GM18858 (cell line): ENCODE measurements around the gene RIMBP2.
"Not testable (repeated sequence)": the region's sequence is repeated elsewhere in the genome, so short reads cannot be mapped to it uniquely, and the experiment has no call there.

Source experiments
- ATAC-seq: cut with Tn5 transposase; IDR thresholded peaks from one replicate; pipeline ENCODE4 v1.9.1; 2021; ENCODE audit not compliant: unreplicated experiment

RIMBP2 gene

DNA sequence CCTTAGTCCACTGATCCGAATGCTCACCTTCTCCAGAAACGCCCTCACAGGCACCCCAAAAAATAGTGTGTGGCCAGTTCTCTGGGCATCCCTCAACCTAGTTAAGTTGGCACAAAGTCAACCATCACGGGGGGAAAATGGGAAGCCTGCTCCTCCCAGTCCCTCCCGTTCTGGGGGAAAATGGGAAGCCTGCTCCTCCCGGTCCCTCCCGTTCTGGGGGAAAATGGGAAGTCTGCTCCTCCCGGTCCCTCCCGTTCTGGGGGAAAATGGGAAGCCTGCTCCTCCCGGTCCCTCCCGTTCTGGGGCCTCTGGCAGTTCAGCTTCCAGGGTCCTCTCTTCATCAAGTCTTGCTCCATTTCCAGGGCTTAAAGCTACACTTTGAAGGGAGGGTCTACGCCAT, 106.1 kb downstream of the RIMBP2 start:
- no peak for ATAC-seq

DNA sequence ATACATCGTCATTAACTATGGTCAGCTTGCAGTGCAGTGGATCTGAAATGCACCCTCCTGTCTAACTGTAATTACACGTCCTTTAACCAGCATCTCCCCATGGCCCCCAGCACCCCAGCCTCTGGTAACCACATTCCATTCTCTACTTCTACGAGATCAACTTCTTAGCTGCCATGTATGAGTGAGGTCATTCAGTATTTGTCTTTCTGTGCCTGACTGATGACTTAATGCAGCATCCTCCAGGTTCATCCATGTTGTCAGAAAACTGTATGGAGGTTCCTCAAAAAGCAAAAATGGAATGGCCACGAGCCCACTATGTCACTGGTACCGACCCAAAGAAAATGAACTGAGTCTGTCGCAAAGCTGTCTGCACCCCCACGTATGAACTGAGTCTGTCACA, 107.3 kb downstream of the RIMBP2 start:
- no peak for ATAC-seq

DNA sequence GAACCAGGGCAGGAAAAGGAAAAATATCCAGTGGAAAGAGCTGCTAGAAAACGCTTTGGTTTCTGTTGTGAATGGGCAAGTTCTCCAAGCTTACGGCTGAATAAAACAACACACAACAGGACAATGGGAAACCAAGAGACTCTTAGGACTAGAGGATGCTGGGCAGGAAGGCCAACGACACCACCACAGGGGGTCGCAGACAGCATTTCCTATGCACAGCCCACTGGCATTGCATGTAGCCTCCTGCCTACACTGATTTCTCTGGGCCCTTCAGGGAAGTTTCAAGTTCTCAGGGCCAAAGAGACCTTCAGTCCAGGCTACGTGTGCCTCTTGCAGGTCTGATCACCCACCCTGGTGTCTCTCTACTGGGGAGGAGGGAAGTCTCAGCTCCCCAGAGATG, 108.0 kb downstream of the RIMBP2 start:
- no peak for ATAC-seq

DNA sequence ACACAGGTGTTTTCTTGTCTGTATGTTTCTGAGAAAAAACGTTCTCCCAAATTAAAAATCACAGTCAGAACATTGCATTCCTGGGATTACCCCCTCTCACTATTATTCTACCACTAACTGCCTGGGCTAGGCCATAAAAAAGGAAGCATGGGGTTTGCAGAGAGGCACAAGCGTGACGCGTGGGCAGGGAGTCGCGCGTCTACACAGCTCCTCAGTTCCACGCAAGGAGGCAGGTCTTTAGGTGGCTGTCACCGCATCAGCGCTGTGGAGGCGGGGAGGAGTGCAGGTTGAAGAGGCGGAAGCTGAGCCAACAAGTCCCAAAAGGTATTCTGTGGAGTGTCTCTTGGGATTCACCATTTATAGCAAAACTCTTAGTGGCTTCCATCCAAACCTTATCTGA, 109.9 kb downstream of the RIMBP2 start:
- no peak for ATAC-seq

DNA sequence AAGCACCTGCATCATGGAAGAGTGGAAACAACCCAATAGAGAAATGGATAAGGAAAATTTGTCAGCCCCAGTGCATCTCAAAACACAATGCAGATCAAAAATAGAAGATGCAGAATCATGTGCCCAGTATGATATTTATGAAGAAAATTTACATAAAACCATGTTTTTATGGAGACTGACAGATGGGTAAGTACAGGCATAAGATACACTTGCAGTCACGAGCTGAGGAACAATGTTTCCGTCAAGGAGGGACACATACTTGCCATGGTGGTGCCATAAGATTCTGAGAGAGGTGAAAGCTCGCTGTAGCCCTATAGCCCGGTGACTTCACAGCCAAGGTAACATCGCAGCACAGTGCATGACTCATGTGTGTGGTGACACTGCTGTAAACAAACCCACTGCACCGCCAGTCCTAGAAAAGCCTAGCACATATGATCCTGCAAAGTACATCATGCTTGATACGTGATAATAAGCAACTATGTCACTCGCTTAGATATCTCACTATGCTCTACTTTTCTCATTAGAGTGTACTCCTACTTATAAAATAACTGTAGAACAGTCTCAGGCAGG, 112.6 kb downstream of the RIMBP2 start:
- ATAC-seq = no peak

DNA sequence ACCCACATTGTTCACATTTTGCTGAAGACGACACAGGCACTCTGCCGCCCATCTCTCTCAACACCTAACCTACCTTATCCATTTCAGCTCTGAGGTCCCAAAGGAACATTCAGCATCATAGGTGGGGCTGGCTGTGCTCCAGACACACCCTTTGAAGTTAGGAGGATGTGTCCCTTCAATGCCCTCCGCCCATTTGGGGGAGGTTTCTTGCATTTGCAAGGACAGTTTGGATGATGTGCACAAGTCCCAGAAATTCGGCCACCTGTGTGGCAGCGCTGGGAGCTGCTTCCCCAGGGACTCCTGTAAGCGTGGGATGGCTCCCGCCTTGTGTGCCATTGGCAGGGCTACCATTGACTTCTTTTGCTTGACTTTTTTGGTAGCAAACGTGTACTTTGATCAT, 113.8 kb downstream of the RIMBP2 start:
- ATAC-seq = no peak

DNA sequence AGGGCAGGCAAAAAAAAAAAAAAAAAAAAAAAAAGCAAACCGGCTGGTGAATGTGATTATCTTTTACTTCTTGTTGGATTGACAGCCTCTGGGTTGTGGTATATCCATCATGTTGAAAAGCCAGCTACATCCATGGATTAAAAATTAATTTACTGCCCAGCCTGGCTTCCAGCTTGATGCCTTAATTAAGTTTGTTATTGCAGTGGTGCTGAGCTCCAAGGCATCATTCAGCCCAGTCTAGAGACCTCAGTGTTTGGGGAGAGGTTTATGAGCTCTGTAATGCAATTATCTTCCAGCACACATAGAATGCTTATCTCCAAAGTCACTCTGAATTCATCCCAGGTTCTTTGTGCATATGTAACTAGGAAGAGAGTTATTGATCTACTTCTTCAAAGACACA, 114.8 kb downstream of the RIMBP2 start:
- ATAC-seq = no peak

DNA sequence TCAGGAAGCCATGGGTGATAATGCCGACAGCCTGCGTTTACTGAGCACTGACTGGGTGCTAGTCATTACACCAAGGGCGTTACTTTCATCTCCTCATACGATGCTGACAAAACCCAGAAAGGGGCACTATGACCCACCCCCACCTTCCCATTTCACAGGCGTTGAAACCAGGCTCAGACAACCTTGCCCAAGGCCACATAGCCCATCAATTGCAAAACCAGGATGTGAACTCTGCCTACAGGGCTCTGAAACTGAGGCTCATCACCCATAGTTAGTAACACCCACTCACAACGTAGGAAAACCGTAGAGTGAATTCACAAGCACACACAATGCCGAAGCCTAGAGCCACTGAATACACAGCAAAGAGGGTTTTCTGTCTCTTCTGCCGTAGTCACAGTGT, 119.9 kb downstream of the RIMBP2 start:
- ATAC-seq = no peak

DNA sequence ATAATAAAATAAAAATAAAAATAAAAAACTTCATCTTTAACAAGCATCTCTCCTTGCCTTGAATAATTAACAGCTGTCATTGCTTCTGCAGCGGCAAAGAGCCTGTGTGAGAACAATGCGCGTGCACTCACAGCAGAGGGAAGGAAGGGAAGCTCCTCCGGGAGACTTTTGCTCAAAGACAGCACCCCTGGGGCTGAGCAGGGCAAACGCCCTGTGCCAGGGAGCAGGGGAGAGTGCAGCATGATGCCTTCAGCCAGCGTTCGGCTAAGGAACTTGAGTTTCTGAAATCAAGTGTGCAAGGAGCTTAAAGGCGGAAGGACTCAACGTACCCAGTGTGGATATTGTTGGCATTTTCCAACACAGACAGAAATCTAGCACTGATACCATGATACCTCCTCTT, 120.5 kb downstream of the RIMBP2 start:
- no peak for ATAC-seq

DNA sequence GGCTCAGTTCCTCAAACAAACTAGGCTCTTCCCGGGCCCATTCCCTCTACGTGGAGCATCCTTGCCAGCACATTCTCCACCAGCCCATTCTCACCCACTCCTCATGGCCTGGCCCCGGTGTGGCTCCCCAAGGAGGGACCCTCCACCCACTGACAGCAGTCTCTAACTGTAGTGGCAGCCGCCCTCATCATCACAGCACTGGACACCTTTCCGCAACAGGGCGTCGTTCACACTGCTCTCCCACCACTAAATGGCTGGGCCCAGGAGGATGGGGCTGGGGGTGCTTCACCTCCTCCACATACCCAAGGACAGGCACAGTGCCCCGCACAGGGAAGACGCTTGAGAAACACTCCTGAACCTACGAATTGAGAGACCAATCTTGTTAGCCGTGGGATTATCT, 123.0 kb downstream of the RIMBP2 start:
- no peak for ATAC-seq

DNA sequence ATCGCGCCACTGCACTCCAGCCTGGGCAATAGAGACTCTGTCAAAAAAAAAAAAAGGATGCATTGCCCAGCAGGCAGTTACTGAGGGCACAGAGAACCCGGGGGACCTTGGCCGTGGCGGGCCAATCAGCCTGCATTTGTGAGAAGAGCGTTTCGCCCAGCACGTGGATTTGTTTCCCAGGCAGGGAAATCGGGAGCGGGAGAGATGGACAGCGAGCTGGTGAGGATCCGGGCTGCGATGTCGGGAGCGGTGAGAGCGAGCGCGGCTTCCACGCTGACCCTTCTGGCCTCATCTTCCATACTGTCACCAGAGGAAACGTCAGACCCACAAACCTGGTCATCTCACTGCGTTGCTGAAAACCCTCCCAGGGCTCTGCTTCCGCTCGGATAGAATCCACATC, 123.5 kb downstream of the RIMBP2 start:
- no peak for ATAC-seq

DNA sequence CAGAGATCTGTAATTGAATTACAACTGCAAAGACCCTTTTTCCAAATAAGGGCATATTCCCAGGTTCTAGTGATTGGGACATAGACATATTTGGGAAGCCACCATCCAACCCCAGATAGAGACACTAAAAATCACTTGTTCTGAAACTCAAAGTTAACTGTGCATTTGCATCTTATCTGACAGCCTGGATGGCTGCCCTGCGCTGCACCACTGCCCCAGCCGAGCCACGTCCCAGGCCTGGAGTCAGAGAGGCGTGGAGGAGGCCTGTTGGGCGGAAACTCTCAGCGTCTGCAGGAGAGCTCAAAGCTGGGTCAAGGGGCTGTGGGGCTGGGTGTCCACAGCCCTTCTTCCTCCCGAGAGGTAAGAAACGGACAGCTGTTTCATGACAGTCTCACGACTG, 124.4 kb downstream of the RIMBP2 start:
- no peak for ATAC-seq

DNA sequence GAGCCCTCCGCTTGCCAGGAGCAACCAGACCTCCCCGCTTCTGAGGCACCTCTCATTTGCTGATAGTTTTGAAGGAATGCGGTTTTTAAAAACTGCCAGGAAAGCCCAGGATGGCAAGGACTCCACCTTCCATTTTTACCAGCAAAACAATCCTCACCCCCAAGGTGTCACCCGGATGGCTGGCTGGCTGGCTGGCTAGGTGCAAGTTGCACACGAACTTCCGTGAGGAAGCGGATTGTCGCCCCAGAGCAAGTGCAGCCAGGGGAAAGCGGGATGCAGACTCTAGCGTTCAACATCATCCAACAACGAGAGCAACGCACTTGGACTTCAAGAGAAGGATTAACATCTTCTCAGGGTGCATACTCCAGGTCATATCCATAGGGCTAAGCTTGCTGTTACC, 125.4 kb downstream of the RIMBP2 start:
- ATAC-seq = no peak

DNA sequence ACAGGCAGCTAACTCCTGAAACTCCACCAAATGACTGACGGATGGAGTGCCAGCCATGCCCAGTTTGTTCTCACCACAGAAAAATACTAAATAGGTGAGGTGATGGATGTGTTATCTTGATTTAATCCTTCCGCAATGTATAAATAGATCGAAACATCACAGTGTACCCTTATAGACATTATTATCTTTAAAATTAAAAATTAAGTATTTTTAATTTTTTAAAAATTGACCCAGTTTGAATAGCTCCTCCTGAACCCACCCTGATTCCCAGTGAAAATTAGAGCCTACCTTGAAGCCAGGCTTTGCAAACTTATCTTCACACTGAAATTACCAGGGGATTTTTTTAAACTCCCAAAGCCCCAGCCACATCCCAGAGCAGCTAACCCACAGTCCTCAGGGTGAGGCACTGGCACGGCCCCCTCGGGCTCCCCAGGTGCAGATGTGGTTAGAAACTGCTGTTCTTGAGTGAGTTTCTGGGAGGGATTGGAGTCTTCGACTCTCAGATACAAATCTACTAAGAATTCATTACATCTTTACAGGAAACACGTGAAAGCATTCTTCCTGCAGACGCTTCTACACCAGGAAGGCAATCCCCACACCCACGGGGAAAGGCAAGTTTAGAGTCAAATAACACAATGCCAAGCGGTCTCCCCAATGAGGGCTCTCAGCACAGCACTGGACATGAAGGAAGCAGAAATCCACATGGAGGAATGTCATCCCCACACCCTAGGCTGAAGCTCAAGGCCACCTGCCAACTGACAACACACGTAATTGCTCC, 126.4 kb downstream of the RIMBP2 start:
- ATAC-seq = no peak

DNA sequence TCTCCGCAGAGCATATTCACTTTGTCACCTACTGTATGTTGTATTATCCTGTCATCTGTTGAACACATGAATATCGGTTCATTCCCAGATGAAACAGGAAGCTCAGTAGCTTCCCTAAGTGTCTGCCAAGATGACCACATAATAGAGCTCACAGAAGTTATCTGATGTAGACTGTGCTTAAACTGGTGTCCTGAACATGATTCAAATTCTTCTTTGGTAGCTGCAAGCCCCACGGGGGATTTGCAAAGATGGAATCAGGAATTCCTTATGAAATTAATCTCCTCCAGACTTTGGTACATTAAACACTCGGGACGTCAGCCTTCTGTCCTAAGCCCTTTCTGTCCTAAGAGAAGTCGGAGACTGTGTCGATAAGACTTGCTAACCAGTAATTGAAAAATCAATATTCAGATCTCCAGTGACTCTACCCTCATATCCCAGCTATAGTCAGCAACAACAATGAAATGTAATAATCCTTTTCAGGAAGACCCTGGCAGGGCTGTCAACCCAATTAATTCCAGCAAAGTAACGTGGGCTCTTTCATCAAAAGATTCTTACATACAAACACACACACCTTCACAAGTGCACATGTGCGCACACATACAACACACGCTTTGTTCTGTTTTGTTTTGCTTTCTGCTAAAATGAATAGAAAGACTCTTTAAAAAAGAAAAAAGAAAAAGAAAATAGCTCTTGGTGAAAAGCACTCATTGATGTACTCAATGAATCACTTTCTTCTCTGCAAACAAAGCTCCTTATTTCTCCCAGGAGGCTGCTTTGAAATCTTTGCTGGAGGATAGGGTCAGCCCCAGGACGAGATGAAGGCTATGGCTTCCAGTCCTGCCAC, 127.2 kb downstream of the RIMBP2 start:
- no peak for ATAC-seq

DNA sequence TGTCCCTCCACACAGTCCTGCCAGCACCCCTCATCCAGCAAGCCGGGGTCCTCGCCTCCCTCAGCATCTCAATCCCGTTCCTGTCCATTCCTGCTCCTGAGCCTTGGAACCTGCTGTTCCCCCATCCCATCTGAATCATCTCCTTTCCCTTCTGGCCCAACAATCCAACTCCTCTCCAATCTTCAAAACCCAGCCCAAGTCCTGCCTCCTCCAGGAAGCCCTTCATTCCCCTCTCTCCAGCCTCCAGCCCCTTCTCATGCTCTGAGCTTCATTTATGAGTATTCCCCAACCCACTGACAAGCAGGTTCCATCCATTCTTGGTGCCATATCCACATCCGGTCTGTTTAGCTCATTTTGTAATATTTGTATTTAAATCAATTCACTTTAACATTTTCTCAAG, 128.1 kb downstream of the RIMBP2 start:
- no peak for ATAC-seq

DNA sequence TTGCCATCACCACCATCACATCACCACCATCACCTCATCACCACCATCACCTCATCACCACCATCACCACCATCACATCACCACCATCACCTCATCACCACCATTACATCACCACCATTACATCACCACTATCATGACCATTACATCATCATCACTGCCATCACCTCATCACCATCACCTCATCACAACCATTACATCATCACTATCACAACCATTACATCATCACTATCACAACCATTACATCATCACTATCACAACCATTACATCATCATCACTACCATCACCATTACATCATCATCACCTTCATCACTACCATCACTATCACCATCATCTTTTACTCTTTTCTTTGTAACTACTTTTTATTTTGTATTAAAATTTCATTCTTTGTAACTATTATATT, 131.6 kb downstream of the RIMBP2 start:
- not testable (repeated sequence) for ATAC-seq

DNA sequence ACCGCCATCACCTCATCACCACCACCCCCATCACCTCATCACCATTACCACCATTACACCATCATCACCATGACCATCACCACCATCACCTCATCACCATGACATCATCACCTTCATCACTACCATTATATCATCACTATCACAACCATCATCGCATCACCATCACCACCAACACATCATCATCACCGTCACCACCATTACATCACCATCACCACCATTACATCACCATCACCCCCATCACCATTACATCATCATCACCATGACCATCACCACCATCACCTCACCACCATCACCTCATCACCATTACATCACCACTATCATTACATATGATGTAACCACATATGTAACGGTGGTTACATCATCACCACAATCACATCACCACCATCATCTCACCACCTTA, 132.3 kb downstream of the RIMBP2 start:
- ATAC-seq = no peak

DNA sequence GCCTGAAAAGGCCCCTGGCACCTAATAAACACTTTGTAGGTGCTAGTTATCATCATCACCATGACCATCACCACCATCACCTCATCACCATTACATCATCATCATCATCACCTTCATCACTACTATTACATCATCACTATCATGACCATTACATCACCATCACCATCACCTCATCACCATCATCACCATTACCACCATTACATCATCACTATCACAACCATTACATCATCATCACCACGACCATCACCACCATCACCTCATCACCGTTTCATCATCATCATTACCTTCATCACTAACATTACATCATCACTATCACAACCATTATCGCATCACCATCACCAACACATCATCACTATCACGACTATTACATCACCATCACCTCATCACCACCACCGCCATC, 132.8 kb downstream of the RIMBP2 start:
- no peak for ATAC-seq

DNA sequence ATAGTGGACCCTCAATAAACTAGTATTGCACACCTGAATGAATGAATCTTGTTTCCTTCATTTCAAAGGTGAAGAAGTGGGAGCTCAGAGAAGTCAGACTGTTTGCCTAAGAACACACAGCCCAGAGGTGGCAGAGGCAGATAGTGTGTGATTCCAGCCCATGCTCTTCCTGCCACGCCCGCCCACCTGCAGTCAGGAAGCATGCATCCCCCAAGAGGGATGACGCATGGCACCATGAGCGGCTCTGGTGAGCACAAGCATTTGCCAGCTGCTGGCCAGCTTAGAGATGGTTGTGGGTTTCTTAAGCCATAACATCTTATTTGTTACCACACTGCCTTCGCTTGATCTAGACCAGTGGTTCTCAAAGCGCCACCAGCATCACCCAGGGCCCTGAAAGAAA, 133.8 kb downstream of the RIMBP2 start:
- ATAC-seq = no peak

DNA sequence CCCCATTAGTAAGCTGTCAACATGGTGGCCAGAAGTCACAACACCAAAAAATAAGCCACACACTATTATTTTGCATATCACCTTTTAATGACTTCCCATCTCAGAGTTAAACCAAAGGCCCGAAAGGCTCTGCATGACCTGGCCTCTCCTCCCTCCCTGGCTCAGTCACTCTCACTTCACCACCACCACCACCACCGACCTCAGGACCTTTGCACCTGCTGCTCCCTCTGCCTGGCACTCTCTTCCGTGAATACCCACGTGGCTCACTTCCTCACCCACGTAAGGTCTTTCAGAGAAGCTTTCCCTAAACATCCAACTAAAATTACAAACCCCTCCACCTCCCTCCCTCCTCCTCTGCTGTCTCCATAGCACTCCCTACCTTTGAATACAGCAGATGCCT, 134.3 kb downstream of the RIMBP2 start:
- no peak for ATAC-seq

DNA sequence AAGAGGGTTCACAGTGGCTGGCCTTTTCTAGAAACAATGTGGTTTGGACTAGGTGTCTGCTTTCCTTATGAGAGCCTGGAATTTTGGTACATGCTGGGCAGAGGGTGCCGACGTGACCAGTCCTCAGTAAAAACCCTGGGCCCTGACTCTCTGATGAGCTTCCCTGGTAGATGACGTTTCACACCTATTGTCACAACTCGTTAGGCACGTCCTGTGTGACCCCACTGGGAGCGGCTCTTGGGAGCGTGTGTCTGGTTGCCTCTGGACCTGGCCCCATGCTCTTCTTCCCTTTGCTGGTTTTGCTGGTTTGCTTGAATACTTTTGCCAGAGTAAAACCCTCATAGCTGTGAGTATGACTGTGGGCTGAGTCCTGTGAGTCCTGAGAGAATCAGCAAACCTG, 136.9 kb downstream of the RIMBP2 start:
- no peak for ATAC-seq
